ENCODE measurements around the gene ELOVL6.

The ELOVL6 gene

GRCh38 chr4:110172972-110173371 lies 25.4 kb downstream of the ELOVL6 start:
- Histone ChIP-seq H3K4me2 (no peak overlapping the region), H3K36me3 (ENCODE audit: insufficient read depth) (no peaks in the 10 kb centered on the region), H3K4me3 (IDR thresholded peaks at IDR 0.05; ENCODE audit: insufficient read depth, low read depth, low read length) (no peak overlapping the region), H3K4me1 (ENCODE audit: low read depth, poor library complexity, severe bottlenecking) (no peaks in the 10 kb centered on the region), H3K79me2 (ENCODE audit: insufficient read depth, low read depth) (no peaks in the 10 kb centered on the region), H3K27me3 (ENCODE audit: insufficient read depth, low read depth) (no peaks in the 10 kb centered on the region), H4K20me1 (ENCODE audit: insufficient read depth) (no peaks in the 10 kb centered on the region), H3K9ac (no peak overlapping the region), H2AFZ (ENCODE audit: low read depth) (no peak overlapping the region), H3K27ac (no peak overlapping the region)
- TF ChIP-seq, protein P1, sequence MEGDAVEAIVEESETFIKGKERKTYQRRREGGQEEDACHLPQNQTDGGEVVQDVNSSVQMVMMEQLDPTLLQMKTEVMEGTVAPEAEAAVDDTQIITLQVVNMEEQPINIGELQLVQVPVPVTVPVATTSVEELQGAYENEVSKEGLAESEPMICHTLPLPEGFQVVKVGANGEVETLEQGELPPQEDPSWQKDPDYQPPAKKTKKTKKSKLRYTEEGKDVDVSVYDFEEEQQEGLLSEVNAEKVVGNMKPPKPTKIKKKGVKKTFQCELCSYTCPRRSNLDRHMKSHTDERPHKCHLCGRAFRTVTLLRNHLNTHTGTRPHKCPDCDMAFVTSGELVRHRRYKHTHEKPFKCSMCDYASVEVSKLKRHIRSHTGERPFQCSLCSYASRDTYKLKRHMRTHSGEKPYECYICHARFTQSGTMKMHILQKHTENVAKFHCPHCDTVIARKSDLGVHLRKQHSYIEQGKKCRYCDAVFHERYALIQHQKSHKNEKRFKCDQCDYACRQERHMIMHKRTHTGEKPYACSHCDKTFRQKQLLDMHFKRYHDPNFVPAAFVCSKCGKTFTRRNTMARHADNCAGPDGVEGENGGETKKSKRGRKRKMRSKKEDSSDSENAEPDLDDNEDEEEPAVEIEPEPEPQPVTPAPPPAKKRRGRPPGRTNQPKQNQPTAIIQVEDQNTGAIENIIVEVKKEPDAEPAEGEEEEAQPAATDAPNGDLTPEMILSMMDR (conservative IDR thresholded peaks at IDR 0.05; ENCODE audit: low read depth, low read length): no peak

GRCh38 chr4:110171971-110172370 lies 26.4 kb downstream of the ELOVL6 start:
- no peak overlapping the region for H3K4me3 ChIP-seq (IDR thresholded peaks at IDR 0.05; ENCODE audit: insufficient read depth, low read depth, low read length)
- no peak overlapping the region for H3K4me2 ChIP-seq
- H3K9ac ChIP-seq: no peak overlapping the region
- no peak overlapping the region for H2AFZ ChIP-seq (ENCODE audit: low read depth)
- H3K36me3 ChIP-seq (ENCODE audit: insufficient read depth): no peaks in the 10 kb centered on the region
- H3K4me1 ChIP-seq (ENCODE audit: low read depth, poor library complexity, severe bottlenecking): no peaks in the 10 kb centered on the region
- no peaks in the 10 kb centered on the region for H3K79me2 ChIP-seq (ENCODE audit: insufficient read depth, low read depth)
- TF ChIP-seq, protein P1 (conservative IDR thresholded peaks at IDR 0.05; ENCODE audit: low read depth, low read length): no peak
- no peaks in the 10 kb centered on the region for H3K27me3 ChIP-seq (ENCODE audit: insufficient read depth, low read depth)
- H3K27ac ChIP-seq: no peak overlapping the region
- H4K20me1 ChIP-seq (ENCODE audit: insufficient read depth): no peaks in the 10 kb centered on the region

DNA sequence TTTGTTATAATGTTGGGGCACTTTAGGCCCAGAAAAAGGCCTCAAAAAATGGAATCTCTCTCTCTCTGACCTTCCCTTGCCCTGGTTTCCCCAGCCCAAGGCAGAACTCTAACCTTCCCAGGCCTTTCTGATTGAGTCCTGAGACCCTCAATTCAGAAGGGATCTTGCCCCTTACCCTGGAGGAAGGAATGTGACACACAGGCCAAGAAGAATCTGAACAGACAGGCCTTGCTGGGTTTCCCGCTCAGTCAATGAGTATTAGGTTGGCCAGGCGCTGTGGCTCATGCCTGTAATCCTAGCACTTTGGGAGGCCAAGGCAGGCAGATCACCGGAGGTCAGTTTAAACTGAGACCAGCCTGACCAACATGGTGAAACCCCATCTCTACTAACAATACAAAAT lies 27.6 kb downstream of the ELOVL6 start:
- Histone ChIP-seq H2AFZ (ENCODE audit: low read depth) (no peak overlapping the region), H3K79me2 (ENCODE audit: insufficient read depth, low read depth) (no peaks in the 10 kb centered on the region), H3K27ac (no peak overlapping the region), H3K4me1 (ENCODE audit: low read depth, poor library complexity, severe bottlenecking) (no peaks in the 10 kb centered on the region), H3K4me2 (no peak overlapping the region), H3K9ac (no peak overlapping the region), H3K4me3 (IDR thresholded peaks at IDR 0.05; ENCODE audit: insufficient read depth, low read depth, low read length) (no peak overlapping the region), H4K20me1 (ENCODE audit: insufficient read depth) (no peaks in the 10 kb centered on the region), H3K36me3 (ENCODE audit: insufficient read depth) (no peaks in the 10 kb centered on the region), H3K27me3 (ENCODE audit: insufficient read depth, low read depth) (no peaks in the 10 kb centered on the region)
- TF ChIP-seq, protein P1 (conservative IDR thresholded peaks at IDR 0.05; ENCODE audit: low read depth, low read length): no peak

GRCh38 chr4:110165382-110166286 lies 32.8 kb downstream of the ELOVL6 start:
- Histone ChIP-seq H4K20me1 (ENCODE audit: insufficient read depth) (no peaks in the 10 kb centered on the region), H3K9ac (no peak overlapping the region), H3K4me3 (IDR thresholded peaks at IDR 0.05; ENCODE audit: insufficient read depth, low read depth, low read length) (no peak overlapping the region), H3K27ac (no peak overlapping the region), H3K4me2 (no peak overlapping the region), H3K36me3 (ENCODE audit: insufficient read depth) (no peaks in the 10 kb centered on the region), H3K4me1 (ENCODE audit: low read depth, poor library complexity, severe bottlenecking) (no peaks in the 10 kb centered on the region), H3K79me2 (ENCODE audit: insufficient read depth, low read depth) (no peaks in the 10 kb centered on the region), H3K27me3 (ENCODE audit: insufficient read depth, low read depth) (no peaks in the 10 kb centered on the region), H2AFZ (ENCODE audit: low read depth) (no peak overlapping the region)
- TF ChIP-seq, protein P1 (conservative IDR thresholded peaks at IDR 0.05; ENCODE audit: low read depth, low read length): no peak

Data from KMS-11 (cell line).